Left lung (tissue), 10 donors: ENCODE data around the gene DDIT4. TPM values are rescaled to one million over a fixed set of nuclear protein-coding genes. Genes with fewer than 3 reads are reported as not detected.

Source experiments
- ATAC-seq: fragments of 200-7000 bp; cut with Tn5 transposase; one replicate; pipeline ENCODE4 v1.9.1; 2020; ENCODE audit warnings: moderate library complexity
- DNase-seq, 4 donors: peaks; one replicate each; pipeline ENCODE4 v3.0.0-alpha.2; 2013 to 2020
- H3K27ac ChIP-seq, 2 donors: fragments of 200-600 bp; sonication (generic) in 1 of 2; one replicate each; pipeline versions ENCODE4 v1.5.0 to v1.8.0; 2020 to 2021
- H3K27me3 ChIP-seq, 2 donors: fragments of 200-600 bp; sonication (generic) in 1 of 2; one replicate each; pipeline versions ENCODE4 v1.5.0 to v1.8.0; 2020 to 2021
- H3K36me3 ChIP-seq, 2 donors: fragments of 200-600 bp; sonication (generic) in 1 of 2; one replicate each; pipeline versions ENCODE4 v1.5.0 to v1.8.0; 2020 to 2021
- H3K4me1 ChIP-seq, 2 donors: fragments of 200-600 bp; one replicate each; pipeline ENCODE4 v1.8.0; 2021
- H3K4me3 ChIP-seq, 2 donors: fragments of 200-600 bp; sonication (generic) in 1 of 2; one replicate each; pipeline versions ENCODE4 v1.5.0 to v1.8.0; 2020 to 2021; ENCODE audit warnings: mild to moderate bottlenecking in 1 of 2
- H3K9me3 ChIP-seq, 2 donors: fragments of 200-600 bp; sonication (generic) in 1 of 2; one replicate each; pipeline versions ENCODE4 v1.5.0 to v1.8.0; 2020 to 2021
- intact Hi-C, 2 donors: fragments of 100-400 bp; cut with DNase I; formaldehyde crosslinking; loops; one replicate each; pipeline versions ENCODE4 v1.11.2 to v1.14.2; 2022
- polyA plus RNA-seq, 6 donors: library from polyadenylated mRNA; unstranded; fragments of 120-200 nt; gene quantifications; one replicate each; pipeline ENCODE4 v1.2.1, GENCODE V29; 2013; ENCODE audit not compliant: insufficient read length in 6 of 6
- total RNA-seq, 2 donors: library from RNA; stranded (reverse); fragmentation: NEBNext Ultra II Directional; extraction: Animal tissue kit (Norgen Biotek cat#: 25700); gene quantifications; one replicate each; pipeline ENCODE4 v1.2.1, GENCODE V29; 2021
- TF ChIP-seq, protein P1 (sequence below), 2 donors: fragments of 200-600 bp; sonication (generic) in 1 of 2; IDR thresholded peaks; one replicate each; pipeline versions ENCODE4 v1.5.0 to v1.8.0; 2021; ENCODE audit warnings: antibody characterized with exemption in 2 of 2
- donor health status: DM: no; HTN: yes; CAD: no.
- donor health status: DM: no; HTN: no; CAD: no.

The DDIT4 gene
- total and polyA plus RNA-seq, 8 donors = 40.7 to 98.7 (median 56.4) TPM

DNA sequence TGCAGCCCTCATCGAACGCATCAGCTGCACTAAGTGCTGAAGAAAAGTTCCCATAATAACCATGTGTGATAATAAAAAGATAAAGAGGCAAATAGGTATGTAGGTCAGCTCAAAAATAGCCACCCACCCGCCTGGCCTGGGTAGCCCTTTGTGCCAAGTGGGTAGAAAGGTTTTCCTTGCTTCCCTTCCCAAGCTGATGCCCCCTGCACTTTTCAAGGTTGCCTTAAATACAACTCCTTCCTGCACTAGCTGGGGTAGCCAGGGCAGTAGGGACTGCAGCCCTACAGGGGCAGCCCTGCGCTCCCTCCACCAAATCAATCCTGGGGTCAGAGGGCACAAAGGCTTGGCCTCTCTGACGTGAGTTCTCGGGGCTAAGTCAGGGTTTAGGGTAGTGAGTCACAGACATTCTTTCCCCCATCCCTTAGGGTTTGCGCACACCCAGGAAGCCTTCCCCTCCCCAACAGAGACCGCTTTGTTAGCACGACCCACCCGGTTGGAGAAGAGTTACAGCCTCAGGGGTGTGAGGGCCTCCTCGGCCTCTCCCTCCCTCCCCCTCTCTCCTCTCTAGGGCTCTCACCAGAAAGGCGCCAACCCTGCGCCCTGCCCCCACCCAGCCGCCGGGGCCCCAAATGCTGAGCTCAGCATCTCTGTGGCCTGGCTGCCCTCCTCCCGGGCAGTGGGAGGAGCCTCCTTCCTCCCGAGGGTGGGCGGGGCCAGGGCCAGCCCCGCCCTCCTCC, 13.3 kb upstream of the DDIT4 start:
- TF ChIP-seq, protein P1, sequence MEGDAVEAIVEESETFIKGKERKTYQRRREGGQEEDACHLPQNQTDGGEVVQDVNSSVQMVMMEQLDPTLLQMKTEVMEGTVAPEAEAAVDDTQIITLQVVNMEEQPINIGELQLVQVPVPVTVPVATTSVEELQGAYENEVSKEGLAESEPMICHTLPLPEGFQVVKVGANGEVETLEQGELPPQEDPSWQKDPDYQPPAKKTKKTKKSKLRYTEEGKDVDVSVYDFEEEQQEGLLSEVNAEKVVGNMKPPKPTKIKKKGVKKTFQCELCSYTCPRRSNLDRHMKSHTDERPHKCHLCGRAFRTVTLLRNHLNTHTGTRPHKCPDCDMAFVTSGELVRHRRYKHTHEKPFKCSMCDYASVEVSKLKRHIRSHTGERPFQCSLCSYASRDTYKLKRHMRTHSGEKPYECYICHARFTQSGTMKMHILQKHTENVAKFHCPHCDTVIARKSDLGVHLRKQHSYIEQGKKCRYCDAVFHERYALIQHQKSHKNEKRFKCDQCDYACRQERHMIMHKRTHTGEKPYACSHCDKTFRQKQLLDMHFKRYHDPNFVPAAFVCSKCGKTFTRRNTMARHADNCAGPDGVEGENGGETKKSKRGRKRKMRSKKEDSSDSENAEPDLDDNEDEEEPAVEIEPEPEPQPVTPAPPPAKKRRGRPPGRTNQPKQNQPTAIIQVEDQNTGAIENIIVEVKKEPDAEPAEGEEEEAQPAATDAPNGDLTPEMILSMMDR (IDR thresholded peaks at IDR 0.05) = no peak
- Histone ChIP-seq H3K4me1 (peaks cover 25 to 73% of the 10 kb centered on the region in 2 donors), H3K36me3 (no peaks in the 10 kb centered on the region), H3K27me3 (no peaks in the 10 kb centered on the region), H3K9me3 (no peaks in the 10 kb centered on the region), H3K27ac (peak overlapping the region; percentile 83 to 88), H3K4me3 (peak overlapping the region; percentile 36 to 50)
- intact Hi-C loops = no loop called here
- ATAC-seq (peak; percentile 93), DNase-seq (peak in 2 of 4 donors; percentile 90 to 94)

DNA sequence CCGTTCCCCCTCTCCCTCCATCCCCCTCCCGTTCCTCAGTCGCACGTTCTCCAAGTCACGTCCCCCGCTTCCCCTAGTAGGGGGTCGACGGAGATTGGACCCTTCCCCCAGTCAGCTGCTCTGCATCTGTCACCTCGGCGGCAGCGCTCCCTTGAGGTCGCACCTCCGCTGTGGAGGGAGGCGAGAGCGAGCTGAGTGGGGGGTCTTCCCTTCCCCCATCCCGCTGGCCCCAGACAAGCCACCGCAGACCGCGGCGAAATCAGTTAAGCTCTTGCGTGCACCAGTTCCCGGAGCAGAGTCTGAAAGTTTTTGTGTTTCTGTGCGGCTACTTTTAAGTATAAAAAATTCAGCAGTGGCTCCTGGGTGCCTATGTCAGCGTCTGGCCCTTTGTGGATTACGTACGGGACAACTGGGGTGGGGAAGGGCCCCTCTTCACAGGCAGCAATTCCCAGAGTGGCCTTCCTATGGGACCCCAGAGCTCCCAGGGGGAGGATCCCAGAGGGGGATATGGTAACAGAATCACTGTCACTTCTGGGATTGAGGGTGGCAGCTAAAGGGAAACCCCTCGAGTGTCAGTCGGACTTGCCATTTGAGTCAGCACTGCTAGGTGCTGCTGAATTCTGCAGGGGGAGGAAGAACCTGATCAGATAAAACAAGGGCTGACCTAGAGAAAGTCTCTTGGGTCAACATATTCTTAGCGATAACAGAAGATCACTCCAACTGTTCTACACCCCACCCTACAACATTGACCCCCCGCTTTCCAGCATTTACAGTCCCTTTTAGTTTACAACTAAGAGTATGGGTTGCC, 12.5 kb upstream of the DDIT4 start:
- TF ChIP-seq, protein P1 (IDR thresholded peaks at IDR 0.05) = no peak
- Histone ChIP-seq H3K27ac (peak overlapping the region; percentile 83 to 88), H3K36me3 (no peaks in the 10 kb centered on the region), H3K4me1 (peaks cover 19 to 65% of the 10 kb centered on the region in 2 donors), H3K4me3 (peak overlapping the region; percentile 36 to 50), H3K27me3 (no peaks in the 10 kb centered on the region), H3K9me3 (no peaks in the 10 kb centered on the region)
- peak in 2 of 4 donors; percentile 97 to 98 for DNase-seq
- intact Hi-C loops = no loop called here
- ATAC-seq = peak; percentile 8

DNA sequence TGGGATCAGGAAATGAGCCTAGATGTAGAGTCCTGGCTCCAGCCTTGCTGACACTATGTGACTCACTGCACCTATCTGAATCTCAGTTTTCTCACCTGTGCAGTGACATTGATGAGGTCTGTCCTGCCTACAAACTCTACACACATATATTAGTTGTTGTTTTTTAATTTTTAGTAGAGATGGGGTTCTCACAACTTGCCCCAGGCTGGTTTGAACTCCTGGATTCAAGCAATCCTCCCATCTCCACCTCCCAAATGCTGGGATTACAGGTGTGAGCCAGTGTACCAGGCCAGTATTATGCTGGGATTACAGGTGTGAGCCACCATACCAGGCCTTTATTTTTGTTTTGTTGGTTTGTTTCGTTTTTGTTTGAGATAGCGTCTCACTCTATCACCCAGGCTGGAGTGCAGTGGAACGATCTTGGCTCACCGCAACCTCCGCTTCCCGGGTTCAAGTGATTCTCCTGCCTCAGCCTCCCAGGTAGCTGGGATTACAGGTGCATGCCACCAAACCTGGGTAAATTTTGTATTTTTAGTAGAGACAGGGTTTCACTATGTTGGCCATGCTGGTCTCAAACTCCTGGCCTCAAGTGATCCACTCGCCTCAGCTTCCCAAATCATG, 11.8 kb upstream of the DDIT4 start:
- peak overlapping the region in 1 of 2 donors; percentile 50 for H3K4me3 ChIP-seq

DNA sequence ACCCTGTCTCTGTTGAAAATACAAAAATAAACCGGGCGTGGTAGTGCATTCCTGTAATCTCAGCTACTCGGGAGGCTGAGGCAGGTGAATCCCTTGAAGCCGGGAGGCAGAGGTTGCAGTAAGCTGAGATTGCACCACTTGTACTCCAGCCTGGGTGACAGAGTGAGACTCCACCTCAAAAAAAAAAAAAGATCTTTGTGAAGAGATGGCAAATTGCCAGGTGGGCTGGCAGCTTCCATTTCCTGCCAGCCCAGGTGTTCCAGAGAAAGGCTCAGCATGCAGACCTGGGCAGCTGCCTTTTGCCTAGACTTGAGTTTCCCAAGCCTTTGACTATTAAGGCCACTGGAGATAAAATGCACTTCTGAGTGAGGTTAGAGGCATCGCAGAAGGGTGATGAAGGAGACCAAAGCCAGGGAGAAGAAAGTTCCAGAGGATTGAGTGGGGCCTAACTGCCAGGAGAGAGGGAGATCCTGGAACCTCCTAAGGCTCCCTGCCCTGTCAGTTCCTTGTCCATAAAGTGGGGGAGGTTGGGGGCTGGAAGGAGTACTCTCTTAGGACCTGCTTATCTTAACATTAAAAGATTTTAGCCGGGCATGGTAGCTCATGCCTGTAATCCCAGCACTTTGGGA, 10.0 kb upstream of the DDIT4 start:
- Histone ChIP-seq H3K4me1 (peaks cover 11 to 46% of the 10 kb centered on the region in 2 donors), H3K36me3 (no peaks in the 10 kb centered on the region), H3K27me3 (no peaks in the 10 kb centered on the region), H3K27ac (peak overlapping the region in 1 of 2 donors; percentile 50), H3K9me3 (no peaks in the 10 kb centered on the region), H3K4me3 (no peak overlapping the region)
- intact Hi-C loops = no loop called here
- TF ChIP-seq, protein P1 (IDR thresholded peaks at IDR 0.05) = no peak
- DNase-seq = peak in 2 of 4 donors; percentile 24 to 75
- ATAC-seq = peak; percentile 5

More for the DNA sequence above, 11.8 kb upstream of the DDIT4 start:
- no peaks in the 10 kb centered on the region for H3K27me3 ChIP-seq
- TF ChIP-seq, protein P1 (IDR thresholded peaks at IDR 0.05) = no peak
- peak in 1 of 4 donors; percentile 14 for DNase-seq
- intact Hi-C loops = no loop called here
- ATAC-seq = no peak
- H3K27ac ChIP-seq = peak overlapping the region; percentile 83 to 88
- H3K9me3 ChIP-seq = no peaks in the 10 kb centered on the region
- H3K36me3 ChIP-seq = no peaks in the 10 kb centered on the region
- H3K4me1 ChIP-seq = peaks cover 16 to 58% of the 10 kb centered on the region in 2 donors
